Measurements from ENCODE around the gene TTLL11. TPM values are rescaled to one million over a fixed set of nuclear protein-coding genes. Genes with fewer than 3 reads are reported as not detected.
A peak's percentile ranks its signal among the peaks of the same experiment; 100 is the strongest.

The TTLL11 gene
- total RNA-seq, 6 experiments from 2014 or later = 6.9 to 10.2 (median 8.3) TPM

DNA sequence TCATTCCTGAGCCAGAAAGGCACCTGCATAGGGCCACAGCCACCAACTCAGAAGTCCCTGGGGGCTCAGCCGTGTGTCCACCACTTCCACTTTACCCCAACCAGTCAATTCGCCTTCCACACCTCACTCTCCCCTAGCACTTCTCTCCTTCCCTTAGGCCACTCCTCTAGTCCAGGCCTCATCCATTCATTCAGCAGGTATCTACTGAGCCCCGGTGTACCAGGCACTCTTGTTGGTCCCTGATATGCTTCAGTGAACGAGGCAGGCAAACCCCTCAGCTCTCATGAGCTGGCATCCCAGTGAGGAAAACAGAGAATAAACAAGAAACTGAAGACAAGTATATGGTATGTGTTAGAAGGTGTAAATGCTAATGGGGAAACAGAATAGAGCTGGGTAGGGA lies 37.7 kb upstream of the TTLL11 start:
- no peak overlapping the region for H3K4me3 Mint-ChIP-seq
- TF ChIP-seq, protein P1, sequence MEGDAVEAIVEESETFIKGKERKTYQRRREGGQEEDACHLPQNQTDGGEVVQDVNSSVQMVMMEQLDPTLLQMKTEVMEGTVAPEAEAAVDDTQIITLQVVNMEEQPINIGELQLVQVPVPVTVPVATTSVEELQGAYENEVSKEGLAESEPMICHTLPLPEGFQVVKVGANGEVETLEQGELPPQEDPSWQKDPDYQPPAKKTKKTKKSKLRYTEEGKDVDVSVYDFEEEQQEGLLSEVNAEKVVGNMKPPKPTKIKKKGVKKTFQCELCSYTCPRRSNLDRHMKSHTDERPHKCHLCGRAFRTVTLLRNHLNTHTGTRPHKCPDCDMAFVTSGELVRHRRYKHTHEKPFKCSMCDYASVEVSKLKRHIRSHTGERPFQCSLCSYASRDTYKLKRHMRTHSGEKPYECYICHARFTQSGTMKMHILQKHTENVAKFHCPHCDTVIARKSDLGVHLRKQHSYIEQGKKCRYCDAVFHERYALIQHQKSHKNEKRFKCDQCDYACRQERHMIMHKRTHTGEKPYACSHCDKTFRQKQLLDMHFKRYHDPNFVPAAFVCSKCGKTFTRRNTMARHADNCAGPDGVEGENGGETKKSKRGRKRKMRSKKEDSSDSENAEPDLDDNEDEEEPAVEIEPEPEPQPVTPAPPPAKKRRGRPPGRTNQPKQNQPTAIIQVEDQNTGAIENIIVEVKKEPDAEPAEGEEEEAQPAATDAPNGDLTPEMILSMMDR (IDR thresholded peaks at IDR 0.05) = no peak
- H3K4me1 Mint-ChIP-seq (ENCODE audit: low read depth) = peaks cover 21% of the 10 kb centered on the region
- no peaks in the 10 kb centered on the region for H3K36me3 Mint-ChIP-seq (ENCODE audit: low read depth)
- H3K27ac Mint-ChIP-seq = no peak overlapping the region
- peaks cover 4% of the 10 kb centered on the region for H3K27me3 Mint-ChIP-seq (ENCODE audit: insufficient read depth)
- DNase-seq = no peak
- H3K9me3 Mint-ChIP-seq = no peaks in the 10 kb centered on the region

DNA sequence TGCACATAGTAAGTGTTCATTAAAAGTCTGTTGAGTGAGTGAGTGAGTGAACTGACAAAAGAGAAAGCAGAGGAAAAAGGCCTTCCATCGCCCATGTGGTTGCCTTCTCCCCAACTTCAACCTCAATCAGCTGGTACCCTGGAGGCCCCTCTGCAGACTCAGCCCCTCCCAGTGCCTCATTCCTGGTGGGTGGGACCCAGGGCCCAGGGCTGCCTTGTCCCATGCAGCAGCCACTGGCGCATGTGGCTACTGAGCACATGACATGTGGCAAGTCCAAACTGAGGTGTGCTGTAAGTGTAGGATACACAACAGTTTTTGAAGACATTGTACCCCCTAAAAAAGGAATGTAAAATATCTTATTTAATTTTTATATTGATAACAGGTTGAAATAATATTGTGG lies 36.9 kb upstream of the TTLL11 start:
- H3K9me3 Mint-ChIP-seq = no peaks in the 10 kb centered on the region
- DNase-seq = no peak
- H3K27ac Mint-ChIP-seq = no peak overlapping the region
- no peak overlapping the region for H3K4me3 Mint-ChIP-seq
- TF ChIP-seq, protein P1 (IDR thresholded peaks at IDR 0.05) = no peak
- H3K36me3 Mint-ChIP-seq (ENCODE audit: low read depth) = no peaks in the 10 kb centered on the region
- peaks cover 25% of the 10 kb centered on the region for H3K4me1 Mint-ChIP-seq (ENCODE audit: low read depth)
- H3K27me3 Mint-ChIP-seq (ENCODE audit: insufficient read depth) = peaks cover 1% of the 10 kb centered on the region

DNA sequence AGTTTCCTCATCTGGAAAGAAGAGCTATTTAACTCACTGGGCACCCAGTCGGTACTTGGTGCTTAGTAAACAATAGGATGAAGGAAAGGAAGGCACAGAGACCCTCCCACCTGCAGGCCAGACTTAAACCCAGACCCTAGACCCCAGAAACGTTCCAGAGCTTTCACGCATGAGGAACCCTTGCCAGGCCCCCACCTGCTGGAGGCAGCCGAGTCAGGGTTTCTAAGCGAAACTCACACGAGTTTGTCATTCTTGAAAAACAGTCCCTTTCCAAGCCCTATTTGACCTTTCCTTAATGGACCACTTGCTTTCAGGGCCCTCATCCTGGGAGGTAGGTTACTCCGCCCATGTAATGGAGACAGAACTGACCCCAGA lies 35.8 kb upstream of the TTLL11 start:
- DNase-seq = no peak
- Mint-ChIP-seq H3K4me1 (ENCODE audit: low read depth) (peaks cover 24% of the 10 kb centered on the region), H3K36me3 (ENCODE audit: low read depth) (no peaks in the 10 kb centered on the region), H3K4me3 (no peak overlapping the region), H3K9me3 (no peaks in the 10 kb centered on the region), H3K27ac (no peak overlapping the region), H3K27me3 (ENCODE audit: insufficient read depth) (peaks cover 1% of the 10 kb centered on the region; the same call in 1 of the 2 replicates)
- TF ChIP-seq, protein P1 (IDR thresholded peaks at IDR 0.05) = no peak

DNA sequence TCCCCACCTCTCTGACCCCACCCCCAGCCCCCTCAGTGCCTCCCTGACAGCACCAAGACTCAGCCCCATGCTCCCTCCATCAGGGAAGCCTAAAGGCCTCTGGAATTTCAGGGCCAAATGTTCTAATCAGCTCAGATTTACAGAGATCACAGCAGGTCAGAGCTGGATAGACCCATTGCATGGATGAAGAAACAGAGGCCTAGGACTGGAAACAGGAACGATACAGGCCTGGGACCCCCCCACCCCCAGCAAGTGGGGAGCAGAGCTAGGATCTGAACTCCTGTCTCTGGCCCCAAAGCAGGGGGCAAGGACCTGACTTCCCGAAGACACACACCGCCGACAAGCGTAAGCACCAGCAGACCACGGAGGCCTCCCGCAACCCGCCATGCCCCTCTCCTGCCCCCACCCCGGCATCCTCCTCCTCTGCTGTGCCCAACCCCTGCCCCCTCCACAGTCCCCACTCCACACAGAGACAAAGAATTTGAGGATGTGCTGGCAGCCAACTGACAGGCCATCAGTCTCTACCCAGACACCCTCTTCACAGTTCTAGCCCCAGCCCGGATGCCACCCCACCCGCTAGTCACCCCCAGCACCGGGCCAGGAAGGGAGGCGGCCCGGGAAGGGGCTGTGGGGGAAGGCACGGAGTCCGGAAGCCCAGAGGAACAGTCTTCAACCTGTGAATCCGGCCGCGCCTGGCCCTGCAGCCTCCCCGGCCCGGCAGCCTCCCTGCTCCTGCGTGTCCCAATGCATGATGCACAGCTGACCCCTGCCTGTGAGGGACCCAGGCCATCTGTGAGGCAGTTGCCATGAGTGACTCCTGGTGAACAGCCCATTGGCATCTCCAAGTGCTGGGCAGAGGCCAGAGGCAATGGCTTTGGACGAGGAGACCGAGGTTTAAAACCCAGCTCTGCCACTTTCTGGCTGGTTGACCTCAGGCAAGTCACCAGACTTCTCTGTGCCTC lies 35.2 kb upstream of the TTLL11 start:
- H3K27me3 Mint-ChIP-seq (ENCODE audit: insufficient read depth) = peaks cover 4% of the 10 kb centered on the region; the same call in 1 of the 2 replicates
- H3K4me3 Mint-ChIP-seq = no peak overlapping the region
- H3K9me3 Mint-ChIP-seq = no peaks in the 10 kb centered on the region
- TF ChIP-seq, protein P1 (IDR thresholded peaks at IDR 0.05) = no peak
- no peak overlapping the region for H3K27ac Mint-ChIP-seq
- DNase-seq = no peak
- no peaks in the 10 kb centered on the region for H3K36me3 Mint-ChIP-seq (ENCODE audit: low read depth)
- H3K4me1 Mint-ChIP-seq (ENCODE audit: low read depth) = peaks cover 24% of the 10 kb centered on the region

DNA sequence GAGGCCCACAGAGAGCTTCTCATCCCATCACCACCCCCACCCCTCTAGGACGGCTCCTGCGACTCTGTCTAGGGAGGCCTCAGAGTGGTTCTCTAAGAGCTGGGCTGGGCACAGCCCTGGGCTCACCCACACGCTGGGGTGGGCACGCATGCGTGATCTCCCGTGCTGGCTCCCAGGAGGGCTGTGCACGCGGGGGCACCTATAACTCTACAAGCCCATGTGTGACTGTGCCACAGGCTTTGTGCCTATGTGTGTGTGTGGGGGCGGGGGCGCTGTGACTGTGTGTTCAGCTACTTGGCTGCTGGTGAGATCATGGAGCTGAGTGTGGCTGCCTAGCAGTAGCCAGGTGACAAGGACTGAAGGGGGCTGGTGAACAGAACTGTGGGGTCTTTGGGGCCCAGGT lies 34.3 kb upstream of the TTLL11 start:
- peak overlapping the region; percentile 18; the same call in 1 of the 2 replicates for H3K4me3 Mint-ChIP-seq
- no peak overlapping the region for H3K27ac Mint-ChIP-seq
- H3K27me3 Mint-ChIP-seq (ENCODE audit: insufficient read depth) = peaks cover 5% of the 10 kb centered on the region; the same call in 1 of the 2 replicates
- TF ChIP-seq, protein P1 (IDR thresholded peaks at IDR 0.05) = no peak
- peaks cover 24% of the 10 kb centered on the region for H3K4me1 Mint-ChIP-seq (ENCODE audit: low read depth)
- H3K9me3 Mint-ChIP-seq = no peaks in the 10 kb centered on the region
- no peak for DNase-seq
- H3K36me3 Mint-ChIP-seq (ENCODE audit: low read depth) = no peaks in the 10 kb centered on the region
